ENCODE data around the gene KIAA0232.
"Not testable (repeated sequence)": the region's sequence is repeated elsewhere in the genome, so short reads cannot be mapped to it uniquely, and the experiment has no call there.

KIAA0232 gene

DNA sequence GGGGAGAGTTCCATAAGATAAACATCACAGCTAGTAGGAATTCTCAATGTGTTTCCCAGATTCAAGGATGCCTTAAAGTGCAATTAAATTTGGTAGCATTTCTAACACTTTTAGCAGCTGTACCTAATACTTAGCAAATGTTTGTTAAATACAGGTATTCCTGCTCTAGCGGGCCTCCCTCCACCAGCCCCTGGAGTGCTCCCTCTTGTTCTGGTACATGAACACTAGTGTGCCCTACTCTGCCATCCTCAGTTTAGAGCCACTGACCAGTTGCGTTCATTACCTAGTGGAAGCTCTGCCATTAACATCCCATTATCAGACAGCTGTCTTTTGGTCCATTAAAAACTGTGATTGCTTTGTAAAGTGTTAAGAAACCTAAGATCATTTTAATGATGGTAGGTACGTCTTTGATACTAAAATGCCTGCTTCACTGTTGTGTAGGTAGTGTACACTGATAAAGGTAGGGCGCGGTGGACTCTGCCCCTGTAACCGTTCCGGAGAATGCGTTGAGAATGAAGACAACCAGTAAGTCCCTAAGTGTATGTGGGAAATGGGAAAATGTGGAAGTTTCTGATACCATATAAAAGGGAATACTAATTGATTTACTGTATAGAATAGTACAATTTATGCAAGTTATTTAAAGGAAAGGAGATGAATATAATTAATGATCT, 21.7 kb downstream of the KIAA0232 start:
- DNase-seq (ENCODE audit: low read depth), result no peak

DNA sequence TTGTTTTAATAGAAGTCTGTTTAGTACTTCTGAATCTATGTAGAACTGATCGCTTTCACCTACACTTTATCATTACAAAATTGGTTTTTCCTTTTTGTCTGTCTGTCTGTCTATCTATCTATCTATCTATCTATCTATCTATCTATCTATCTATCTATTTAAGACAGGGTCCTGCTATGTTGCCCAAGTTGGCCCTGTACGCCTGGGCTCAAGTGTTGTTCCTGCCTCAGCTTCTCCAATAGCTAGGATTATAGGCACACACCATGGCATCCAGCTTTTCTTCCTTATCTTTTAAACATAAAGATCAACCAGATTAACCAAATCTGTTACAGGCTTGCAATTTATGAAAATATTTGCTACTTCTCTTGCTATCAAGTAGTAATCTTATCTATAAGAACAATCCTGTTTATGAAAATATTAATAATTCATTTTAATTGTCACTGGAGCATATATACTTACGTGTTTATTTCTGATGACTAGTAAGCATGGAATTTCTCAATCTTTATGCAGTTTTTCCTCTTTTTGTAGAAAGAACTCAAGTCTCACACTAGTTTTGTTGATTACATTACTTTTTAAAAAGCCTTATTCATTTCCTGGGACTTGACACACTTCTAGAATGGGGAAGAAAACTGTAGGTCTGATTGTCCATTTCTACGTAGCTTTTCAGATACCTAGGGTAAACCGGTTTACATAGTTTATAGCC, 24.5 kb downstream of the KIAA0232 start:
- no peak for DNase-seq (ENCODE audit: low read depth)

DNA sequence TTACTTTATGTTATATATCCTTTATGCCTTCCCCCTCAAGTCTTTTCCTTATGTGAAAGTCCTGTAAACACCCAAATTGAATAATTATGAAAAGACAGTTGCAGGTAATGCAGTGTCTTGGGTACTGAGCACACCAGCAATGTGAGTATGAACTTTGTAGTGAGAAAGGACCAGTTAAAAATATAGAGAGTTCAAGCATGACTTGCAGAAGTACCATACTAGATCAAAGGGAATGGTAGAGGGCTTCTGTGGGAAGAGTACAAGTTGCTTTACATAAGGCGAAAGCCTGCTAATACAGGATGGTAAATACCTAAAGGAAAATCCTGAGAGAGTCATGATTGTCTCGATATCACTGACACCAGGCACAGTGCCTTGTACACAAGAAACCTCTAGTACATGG, 25.7 kb downstream of the KIAA0232 start:
- no peak for DNase-seq (ENCODE audit: low read depth)

DNA sequence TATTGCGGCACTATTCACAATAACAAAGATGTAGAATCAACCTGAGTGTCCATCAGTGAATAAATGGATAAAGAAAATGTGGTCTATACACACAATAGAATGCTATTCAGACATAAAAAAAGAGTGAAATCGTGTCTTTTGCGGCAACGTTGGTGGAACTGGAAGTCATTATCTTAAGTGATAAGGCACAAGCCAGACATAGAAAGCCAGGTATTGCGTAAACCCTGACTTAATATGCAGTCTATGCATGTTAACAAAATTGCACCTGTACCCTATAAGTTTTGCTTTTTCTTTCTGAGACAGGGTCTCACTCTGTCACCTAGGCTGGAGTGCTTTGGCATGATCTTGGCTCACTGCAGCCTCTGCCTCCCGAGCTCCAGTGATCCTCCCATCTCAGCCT, 28.6 kb downstream of the KIAA0232 start:
- no peak for DNase-seq (ENCODE audit: low read depth)

DNA sequence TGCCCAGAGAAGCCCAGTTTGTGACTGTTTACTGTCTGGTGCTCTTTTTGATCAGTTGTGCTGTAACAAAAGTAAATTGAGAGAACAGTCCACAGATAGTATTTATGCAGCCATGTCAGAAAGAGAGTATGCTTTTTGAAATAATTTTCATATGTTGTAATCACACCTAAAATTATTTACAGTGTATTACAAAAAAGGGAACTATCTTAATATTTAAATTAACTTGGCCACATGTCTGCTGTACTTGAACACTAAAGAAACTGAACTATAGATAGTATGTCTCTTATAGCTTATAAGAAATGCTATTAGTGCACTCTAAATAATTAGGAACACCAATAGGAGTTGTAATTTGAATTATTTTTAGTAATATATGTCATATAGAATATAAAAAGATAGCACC, 30.2 kb downstream of the KIAA0232 start:
- no peak for DNase-seq (ENCODE audit: low read depth)

DNA sequence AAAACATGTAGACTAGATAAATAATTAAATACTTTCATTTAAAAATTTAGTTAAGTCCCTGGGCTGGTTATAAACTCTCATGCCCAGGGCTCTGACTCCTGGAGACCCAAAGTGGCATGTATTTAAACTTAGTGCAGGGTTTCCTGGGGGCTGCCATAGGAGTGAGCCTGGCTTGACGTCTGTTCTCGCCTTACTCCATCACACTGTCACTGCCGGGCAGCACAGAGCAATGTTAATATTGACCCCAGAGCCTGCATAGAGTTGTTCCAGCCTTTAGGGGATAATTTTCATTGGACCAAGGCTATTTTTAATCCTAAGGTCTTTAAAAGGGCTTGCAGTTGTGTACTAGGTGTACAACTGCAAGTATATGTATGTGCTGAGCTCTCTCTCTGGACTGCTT, 31.2 kb downstream of the KIAA0232 start:
- DNase-seq (ENCODE audit: low read depth), result no peak

DNA sequence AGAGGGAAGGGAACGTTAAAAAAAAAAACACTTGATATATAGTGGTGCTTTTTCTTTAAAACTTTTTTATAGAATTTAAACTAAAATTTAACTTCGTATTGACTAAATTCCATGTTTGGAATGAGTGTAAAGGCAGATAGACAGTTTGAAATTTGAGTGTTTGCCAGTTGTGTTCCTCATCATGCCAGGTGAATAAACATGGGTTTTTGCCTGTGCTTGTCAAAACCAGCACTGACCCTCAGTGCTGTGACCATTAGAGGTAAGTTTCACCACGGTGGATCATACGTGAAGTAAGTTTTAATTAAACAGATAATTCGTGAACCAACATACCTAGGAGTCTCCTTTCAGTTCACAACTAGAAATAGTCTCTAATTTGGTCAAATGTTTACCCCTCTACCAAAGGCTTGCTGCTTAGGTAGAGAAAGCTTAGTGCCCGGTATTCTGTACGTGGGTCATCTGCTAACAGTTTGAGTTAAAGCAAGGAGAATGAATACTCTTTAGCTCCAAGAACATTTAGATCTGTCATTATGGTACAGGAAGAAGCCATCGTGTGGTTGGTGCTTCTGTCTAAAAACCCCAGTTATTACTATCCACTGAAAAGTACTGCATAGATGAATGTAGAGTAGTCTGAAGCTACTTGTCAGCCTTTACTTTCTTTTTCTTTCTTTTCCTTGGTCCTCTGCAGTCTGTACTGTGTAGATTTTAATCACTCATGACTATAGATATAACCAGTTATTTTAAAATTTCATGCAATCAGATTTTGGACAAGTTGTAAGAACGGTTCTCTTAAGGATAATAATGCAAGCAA, 32.7 kb downstream of the KIAA0232 start:
- DNase-seq (ENCODE audit: low read depth), result no peak

DNA sequence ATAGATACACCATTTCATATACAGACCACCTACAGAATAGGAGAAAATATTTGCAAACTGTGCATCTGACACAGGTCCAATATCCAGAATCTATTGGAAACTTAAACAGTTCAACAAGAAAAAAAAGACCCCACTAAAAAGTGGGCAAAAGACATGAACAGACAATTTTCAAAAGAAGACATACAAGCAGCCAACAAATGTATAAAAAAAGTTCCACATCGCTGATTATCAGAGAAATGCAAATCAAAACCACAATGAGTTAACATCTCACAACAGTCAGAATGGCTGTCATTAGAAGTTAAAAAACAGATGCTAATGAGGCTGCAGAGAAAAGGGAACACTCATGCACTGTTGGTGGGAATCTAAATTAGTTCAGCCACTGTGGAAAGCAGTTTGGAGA, 36.8 kb downstream of the KIAA0232 start:
- no peak for DNase-seq (ENCODE audit: low read depth)

DNA sequence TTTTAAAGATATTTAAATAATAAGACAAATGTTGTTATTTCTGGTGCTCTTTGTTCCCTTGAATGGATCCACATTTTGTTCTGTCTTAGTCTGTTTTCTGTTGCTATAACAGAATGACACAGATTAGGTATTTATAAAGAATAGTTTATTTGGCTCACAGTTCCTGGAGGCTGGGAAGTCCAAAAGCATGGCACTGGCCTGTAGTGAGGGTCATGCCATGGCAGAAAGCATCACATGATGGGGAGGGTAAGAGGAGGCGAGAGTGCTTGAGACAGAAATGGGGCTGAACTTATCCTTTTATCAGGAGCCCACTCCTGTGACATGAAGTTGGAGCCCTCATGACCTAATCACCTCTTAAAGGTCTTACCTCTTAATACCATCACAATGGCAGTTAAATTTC, 38.2 kb downstream of the KIAA0232 start:
- DNase-seq (ENCODE audit: low read depth), result no peak

DNA sequence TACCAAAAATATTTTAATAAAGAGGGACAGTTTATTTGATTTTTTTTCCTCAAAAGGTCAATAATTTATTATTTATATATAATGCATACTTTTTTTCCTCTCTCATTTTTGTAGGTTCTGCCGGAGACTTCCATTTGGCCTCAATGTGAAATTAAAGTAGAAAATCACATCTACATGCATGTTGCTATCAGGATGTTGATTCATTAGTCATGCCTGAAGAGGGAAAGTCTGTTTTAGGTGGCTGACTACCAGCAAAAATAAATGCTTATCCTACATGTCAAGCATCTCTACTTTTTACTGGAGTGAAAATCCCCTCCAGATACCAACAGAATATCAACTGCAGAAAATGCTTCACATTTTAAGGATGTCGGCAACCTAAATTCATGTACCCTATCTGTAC, 41.5 kb downstream of the KIAA0232 start:
- no peak for DNase-seq (ENCODE audit: low read depth)

DNA sequence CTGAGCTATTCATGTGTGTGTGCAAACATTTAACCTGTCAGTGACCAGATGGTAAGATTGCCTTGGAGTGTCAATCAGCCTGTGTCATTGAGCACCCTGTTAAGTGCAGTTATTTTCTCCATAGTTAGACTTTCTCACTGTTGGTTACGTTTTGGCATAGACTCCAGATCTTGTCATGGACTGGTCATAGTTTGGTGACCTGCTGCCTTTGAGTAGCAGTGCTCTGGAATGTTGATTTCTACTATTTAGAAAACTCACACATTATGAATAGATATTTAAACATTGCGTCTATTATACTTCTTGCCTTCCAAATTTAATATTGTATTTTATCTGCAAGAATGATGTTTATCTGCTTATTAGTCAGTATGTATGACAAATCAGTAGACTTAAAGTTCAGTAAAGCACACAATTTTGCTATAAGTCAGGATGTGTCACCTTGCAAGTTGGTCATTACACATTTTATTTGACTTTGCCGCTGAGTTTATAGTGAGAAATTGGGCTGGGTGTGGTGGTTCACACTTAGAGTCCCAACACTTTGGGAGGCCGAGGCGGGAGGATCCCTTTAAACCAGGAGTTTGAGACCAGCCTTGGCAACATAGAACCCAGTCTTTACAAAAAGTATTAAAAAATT, 42.4 kb downstream of the KIAA0232 start:
- DNase-seq (ENCODE audit: low read depth), result no peak

DNA sequence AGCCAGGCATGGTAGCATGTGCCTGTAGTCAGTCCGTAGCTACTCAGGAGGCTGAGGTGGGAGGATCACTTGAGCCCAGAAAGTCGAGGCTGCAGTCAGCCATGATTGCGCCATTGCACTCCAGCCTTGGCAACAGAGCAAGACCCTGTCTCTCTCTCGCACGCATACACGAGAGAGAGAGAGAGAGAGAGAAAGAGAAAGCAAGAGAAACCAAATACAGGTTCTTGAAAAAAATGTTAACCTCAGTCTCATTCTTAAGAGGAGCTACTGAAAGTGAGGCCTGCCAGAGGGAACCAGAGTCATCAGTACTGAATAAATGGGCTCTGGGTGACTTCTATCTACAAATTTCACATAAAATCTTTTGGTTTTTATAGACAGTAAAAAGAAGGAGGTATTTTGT, 42.9 kb downstream of the KIAA0232 start:
- no peak for DNase-seq (ENCODE audit: low read depth)

DNA sequence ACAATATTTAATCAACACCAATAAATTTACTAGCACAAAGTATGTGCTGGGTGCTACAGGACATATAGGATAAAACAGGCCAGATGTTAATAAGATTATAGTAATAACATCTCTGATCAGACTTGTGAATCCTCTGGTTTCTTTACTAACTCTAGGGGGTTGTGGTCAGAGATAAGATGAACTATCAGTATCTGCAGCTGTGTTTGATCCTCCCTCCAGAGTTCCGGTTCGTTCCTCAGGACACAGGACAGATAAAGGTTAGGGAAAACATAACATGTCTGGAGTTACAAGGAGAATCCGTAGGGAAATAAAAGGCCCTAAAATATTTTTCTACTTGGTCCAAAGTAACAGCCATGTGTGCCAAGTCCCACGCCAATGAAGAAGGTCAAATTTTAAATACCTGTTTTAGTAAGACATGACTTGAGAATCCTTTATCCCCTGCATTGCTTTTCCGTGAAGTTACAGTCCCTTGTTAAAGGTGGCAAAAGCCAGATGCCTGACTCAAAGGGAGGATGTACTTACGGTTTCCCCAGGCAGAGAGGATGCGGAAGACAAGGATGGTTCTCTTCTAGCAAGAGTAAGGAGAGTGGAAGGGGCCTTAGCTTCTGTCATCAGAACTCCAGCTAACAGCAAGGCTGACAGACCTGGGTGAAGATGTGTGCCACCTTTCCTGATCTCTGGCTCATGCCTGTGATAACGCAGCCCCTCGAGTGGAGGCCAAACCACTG, 44.4 kb downstream of the KIAA0232 start:
- no peak for DNase-seq (ENCODE audit: low read depth)

DNA sequence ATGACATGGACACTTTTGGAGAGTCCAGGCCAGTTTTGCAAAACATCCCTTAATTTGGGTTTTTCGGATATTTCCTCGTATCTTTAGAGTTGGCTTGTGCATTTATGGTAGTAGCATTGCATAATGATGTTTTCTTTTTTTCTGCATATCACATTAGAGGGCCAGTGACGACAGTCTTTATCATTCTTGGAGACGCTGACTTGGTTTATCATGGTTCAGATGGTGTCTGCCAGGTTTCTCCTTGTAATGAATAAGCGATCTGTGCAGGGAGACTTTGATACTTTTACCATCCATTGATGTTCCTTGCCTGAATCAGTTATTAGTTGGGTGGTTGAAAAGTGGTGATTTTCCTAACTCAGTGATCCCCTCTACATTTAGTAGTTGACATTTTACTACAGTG, 46.6 kb downstream of the KIAA0232 start:
- no peak for DNase-seq (ENCODE audit: low read depth)

DNA sequence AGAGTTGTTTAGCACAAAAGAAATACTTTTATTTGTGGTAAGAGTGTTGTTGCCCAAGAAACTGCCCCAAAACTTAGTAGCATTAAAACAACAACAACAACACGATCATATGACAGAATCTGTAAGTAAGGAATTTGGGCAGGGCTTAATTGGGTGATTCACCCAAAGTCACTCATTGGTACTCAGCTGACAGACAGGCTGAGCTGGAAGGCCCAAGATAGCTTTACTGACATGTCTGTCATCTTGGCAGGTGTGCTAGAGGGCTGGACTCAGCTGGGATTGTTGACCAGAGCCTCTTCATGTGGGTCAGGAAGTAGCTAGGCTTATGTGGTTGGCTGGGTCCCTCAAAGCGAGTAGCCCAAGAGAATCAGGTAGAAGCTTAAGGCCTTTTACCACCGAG, 52.3 kb downstream of the KIAA0232 start:
- no peak for DNase-seq (ENCODE audit: low read depth)

DNA sequence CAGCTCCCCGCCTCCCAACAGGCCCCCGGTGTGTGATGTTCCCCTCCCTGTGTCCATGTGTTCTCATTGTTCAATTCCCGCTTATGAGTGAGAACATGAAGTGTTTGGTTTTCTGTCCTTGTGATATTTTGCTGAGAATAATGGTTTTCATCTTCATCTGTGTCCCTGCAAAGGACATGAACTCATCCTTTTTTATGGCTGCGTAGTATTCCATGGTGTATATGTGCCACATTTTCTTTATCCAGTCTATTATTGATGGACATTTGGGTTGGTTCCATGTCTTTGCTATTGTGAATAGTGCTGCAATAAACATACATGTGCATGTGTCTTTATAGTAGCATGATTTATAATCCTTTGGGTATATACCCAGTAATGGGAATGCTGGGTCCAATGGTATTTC, 53.1 kb downstream of the KIAA0232 start:
- not testable (repeated sequence) for DNase-seq (ENCODE audit: low read depth)

DNA sequence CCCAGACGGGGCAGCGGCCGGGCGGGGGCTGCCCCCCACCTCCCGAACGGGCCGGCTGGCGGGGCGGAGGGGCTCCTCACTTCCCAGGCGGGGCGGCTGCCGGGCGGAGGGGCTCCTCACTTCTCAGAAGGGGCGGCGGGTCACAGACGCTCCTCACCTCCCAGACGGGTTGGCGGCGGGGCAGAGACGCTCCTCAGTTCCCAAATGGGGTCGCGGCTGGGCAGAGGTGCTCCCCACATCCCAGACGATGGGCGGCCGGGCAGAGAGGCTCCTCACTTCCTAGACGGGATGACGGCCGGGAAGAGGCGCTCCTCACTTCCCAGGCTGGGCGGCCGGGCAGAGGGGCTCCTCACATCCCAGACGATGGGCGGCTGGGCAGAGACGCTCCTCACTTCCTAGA, 54.6 kb downstream of the KIAA0232 start:
- DNase-seq (ENCODE audit: low read depth), result not testable (repeated sequence)

DNA sequence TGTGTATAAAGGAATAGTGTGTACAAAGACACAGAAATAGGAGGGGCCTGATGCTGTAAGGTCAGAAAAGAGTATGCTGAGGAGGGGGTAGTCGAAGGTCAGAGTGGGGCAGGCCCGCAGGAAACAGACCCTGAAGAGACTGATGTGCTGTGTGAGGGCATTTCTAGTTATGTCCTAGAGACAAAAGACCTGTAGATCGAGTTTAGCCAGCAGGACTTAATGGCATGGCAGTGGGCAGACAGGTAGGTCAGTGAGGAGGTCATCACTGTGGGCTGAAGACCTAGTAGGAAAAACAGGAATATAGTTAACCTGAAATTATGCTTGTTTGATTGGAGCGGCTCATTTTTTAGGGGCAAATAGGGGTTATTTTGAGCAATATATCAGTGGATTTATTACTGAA, 57.1 kb downstream of the KIAA0232 start:
- no peak for DNase-seq (ENCODE audit: low read depth)

DNA sequence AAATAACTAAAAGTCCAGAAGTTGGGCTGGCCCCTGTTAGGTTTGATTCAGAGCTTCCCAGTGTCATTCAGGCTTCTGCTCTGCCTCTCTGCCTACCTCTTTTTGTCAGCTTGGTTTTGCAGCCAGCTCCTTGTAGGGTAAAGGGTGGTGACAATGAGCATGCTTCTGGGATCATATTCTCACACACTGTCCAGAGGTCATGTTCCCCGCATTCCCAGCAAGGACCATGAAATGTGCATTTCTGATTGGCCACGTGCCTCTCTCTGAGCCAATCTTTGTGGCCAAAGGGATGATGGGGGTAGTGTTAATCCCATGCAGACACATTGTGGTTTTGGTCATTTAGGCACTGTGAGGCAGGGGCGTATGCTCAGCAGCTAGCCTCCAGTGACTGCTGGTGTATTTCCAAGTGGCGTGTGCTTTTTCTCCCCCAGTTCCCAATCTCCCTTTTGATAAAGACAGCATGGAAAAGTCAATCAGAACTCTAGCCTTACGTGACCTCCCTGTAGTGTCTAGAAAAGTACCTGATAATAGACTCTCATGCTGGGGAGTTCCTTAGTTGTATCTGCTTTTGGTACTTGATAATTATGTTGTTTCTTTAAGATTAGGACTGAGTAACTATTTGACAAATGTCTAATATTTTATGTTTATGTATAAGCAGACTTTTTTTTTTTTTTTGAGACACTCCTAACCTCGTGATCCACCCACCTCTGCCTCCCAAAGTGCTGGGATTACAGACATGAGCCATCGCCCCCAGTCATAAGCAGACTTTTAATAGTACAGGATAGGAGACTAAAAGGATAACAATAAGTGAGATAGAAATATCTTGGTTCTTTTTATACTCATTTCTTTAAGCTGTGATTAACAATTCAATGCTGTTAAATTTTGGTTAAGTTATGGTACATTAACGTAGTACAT, 57.8 kb downstream of the KIAA0232 start:
- peak; percentile 27 for DNase-seq (ENCODE audit: low read depth)

DNA sequence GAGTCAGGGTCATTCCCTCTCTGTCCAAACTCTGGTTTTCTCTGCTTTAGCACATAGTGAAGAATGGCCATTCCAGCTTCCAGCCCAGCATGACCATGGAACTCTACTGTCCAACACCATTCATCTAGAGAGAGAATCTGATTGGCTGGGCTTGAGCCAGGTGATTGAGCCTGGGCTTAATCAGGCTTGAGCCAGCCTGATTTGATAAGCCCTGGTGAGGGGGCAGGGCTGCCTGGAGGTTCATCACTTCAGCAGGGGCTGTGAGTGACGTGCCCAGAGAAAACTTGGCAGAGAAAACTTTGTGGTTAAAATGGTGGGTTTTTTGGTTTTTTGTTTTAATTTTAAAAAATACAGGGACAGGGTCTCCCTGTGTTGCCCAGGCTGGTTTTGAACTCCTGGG, 62.5 kb downstream of the KIAA0232 start:
- DNase-seq (ENCODE audit: low read depth), result no peak

DNA sequence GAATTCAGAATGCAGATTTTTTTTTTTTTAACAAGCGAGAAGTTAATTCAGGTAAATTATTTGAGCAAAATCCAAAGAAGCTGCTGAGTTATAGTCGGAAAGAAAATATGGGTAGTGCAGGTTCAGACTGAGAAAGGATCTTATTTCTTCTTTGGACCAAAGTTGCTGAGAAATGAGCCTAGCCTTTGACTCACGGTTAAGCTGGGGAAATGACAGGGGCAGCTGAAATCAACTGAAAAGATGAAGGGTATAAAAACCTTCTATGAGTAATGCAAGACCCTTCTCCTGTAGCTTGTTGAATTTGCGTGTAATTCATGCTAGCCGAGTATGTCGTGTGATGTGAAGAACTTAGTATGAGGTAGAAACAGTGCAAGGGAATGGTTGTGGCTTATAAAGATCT, 63.0 kb downstream of the KIAA0232 start:
- DNase-seq (ENCODE audit: low read depth), result no peak

Data from HS-27A (cell line).